MCF 10A (cell line): ENCODE data around the gene MMP21. TPM values are rescaled to one million over a fixed set of nuclear protein-coding genes. Genes with fewer than 3 reads are reported as not detected.

Source experiments
- BruUV-seq: library from RNA; stranded (reverse); fragments of 400-500 nt; replicated peaks from 2 replicates; lab custom pipeline; 2021; lab: Mats Ljungman, UMichigan
- CTCF ChIA-PET: fragments of 300-600 bp; sonication (Branson Sonifier 250); formaldehyde crosslinking; extraction: SDS; loops from one replicate; lab custom pipeline; 2021; ENCODE audit warnings: antibody characterized with exemption, inconsistent platforms; lab: Yijun Ruan, JAX
- POLR2A ChIA-PET: fragments of 300-600, 350-650 bp; sonication (Branson Sonifier 250); formaldehyde crosslinking; extraction: SDS; loops from one replicate; lab custom pipeline; 2020; ENCODE audit warnings: antibody characterized with exemption, inconsistent platforms; lab: Yijun Ruan, JAX
- DNase-seq: peaks from one replicate; pipeline ENCODE4 v3.0.0-alpha.2; 2018; ENCODE audit not compliant: unreplicated experiment
- H3K27ac Mint-ChIP-seq: one replicate; pipeline ENCODE4 v1.8.0; 2022; ENCODE audit warnings: mild to moderate bottlenecking, low read depth, mixed read lengths; ENCODE audit not compliant: unreplicated experiment
- H3K27me3 Mint-ChIP-seq: one replicate; pipeline ENCODE4 v1.8.0; 2022; ENCODE audit warnings: mixed read lengths; ENCODE audit not compliant: insufficient read depth, unreplicated experiment
- H3K36me3 Mint-ChIP-seq: one replicate; pipeline ENCODE4 v1.8.0; 2022; ENCODE audit warnings: mild to moderate bottlenecking, moderate library complexity, mixed read lengths; ENCODE audit not compliant: insufficient read depth, unreplicated experiment
- H3K4me1 Mint-ChIP-seq: one replicate; pipeline ENCODE4 v1.8.0; 2022; ENCODE audit warnings: mixed read lengths; ENCODE audit not compliant: insufficient read depth, unreplicated experiment
- H3K4me3 Mint-ChIP-seq: one replicate; pipeline ENCODE4 v1.8.0; 2022; ENCODE audit warnings: mild to moderate bottlenecking, moderate library complexity, mixed read lengths; ENCODE audit not compliant: unreplicated experiment
- H3K9me3 Mint-ChIP-seq: one replicate; pipeline ENCODE4 v1.8.0; 2022; ENCODE audit warnings: mixed read lengths; ENCODE audit not compliant: unreplicated experiment
- intact Hi-C: fragments of 100-400 bp; cut with micrococcal nuclease; formaldehyde crosslinking; loops from 2 replicates; pipeline ENCODE4 v1.14.1; 2022
- microRNA-seq: library from miRNA; unstranded; fragments of <30 nt; microRNA quantifications from one replicate; pipeline ENCODE4 v1.2.0, GENCODE V29; 2022
- total RNA-seq: library from RNA; stranded (reverse); gene quantifications from 2 replicates; pipeline ENCODE4 v1.2.3, GENCODE V29; 2022
- TF ChIP-seq, protein P1 (sequence below): fragments of 200-600 bp; IDR thresholded peaks from one replicate; pipeline ENCODE4 v1.8.0; 2022; ENCODE audit warnings: antibody characterized with exemption, mild to moderate bottlenecking; ENCODE audit not compliant: unreplicated experiment

MMP21 gene
- total RNA-seq, 1 experiment from 2014 or later, result not detected

DNA sequence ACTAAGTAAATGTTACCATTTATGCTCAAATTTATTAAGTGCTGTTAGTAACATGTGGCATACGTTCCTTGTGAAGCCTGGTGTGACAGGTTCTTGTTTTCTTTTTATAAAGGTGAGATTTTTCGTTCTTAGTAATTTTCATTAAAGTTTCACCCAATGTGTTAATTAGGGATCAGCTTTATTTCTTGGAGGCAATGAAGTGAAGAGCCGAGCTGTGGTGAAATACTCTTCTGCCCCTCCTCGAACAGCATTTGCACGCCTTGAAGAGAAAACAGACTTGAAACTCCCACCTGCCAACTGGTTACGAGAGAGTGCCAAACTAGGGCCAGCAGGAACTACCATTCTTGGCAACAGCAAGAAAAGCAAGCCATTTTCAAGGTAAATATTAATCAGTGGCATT, 54.6 kb downstream of the MMP21 start:
- TF ChIP-seq, protein P1, sequence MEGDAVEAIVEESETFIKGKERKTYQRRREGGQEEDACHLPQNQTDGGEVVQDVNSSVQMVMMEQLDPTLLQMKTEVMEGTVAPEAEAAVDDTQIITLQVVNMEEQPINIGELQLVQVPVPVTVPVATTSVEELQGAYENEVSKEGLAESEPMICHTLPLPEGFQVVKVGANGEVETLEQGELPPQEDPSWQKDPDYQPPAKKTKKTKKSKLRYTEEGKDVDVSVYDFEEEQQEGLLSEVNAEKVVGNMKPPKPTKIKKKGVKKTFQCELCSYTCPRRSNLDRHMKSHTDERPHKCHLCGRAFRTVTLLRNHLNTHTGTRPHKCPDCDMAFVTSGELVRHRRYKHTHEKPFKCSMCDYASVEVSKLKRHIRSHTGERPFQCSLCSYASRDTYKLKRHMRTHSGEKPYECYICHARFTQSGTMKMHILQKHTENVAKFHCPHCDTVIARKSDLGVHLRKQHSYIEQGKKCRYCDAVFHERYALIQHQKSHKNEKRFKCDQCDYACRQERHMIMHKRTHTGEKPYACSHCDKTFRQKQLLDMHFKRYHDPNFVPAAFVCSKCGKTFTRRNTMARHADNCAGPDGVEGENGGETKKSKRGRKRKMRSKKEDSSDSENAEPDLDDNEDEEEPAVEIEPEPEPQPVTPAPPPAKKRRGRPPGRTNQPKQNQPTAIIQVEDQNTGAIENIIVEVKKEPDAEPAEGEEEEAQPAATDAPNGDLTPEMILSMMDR, result no peak
- ChIA-PET CTCF (interaction anchor here (0.6 to 0.9 kb wide), 3 partner anchors 65 to 673 kb away, joined by 3 to 4 read pairs (median 3); no protein-coding TSS in a partner anchor), POLR2A (interaction anchor here (0.6 to 1.3 kb wide), 4 partner anchors 9 to 659 kb away, joined by 3 read pairs; no protein-coding TSS in a partner anchor)
- H3K27ac Mint-ChIP-seq, result no peak overlapping the region
- peak overlapping the region; percentile 86 for H3K4me3 Mint-ChIP-seq
- H3K36me3 Mint-ChIP-seq, result peaks cover 48% of the 10 kb centered on the region
- peaks cover 5% of the 10 kb centered on the region for H3K4me1 Mint-ChIP-seq
- no peaks in the 10 kb centered on the region for H3K27me3 Mint-ChIP-seq
- intact Hi-C loops, result no loop called here
- no peak for DNase-seq
- H3K9me3 Mint-ChIP-seq, result no peaks in the 10 kb centered on the region
- no TSS peak for BruUV-seq

DNA sequence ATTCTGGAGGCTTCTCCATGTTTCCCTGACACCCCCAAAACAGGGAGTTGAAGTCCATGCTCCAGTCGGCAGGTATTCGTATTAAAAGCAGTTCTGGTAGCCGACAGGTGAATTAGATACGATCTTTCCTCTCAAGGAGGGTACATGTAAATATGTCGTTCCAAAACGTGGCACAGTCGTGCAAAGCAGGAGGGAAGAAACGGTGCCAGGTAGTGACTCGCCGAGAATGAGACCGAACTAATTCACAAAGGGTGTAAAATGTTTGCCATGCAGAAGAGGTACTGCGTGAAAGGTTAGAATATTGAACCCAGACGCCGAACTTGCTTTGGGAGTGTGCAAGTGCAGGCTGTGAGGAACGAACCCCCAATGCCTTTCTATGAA, 55.6 kb downstream of the MMP21 start:
- intact Hi-C loops, result no loop called here
- H3K36me3 Mint-ChIP-seq, result peaks cover 39% of the 10 kb centered on the region
- H3K4me1 Mint-ChIP-seq, result peaks cover 5% of the 10 kb centered on the region
- no peaks in the 10 kb centered on the region for H3K9me3 Mint-ChIP-seq
- TF ChIP-seq, protein P1, result no peak
- POLR2A ChIA-PET, result interaction anchor here (0.9 to 1.0 kb wide), 4 partner anchors 12 to 489 kb away, joined by 3 to 8 read pairs (median 3); partner anchors contain the start of genes BCCIP and UROS
- H3K4me3 Mint-ChIP-seq, result peak overlapping the region; percentile 86
- H3K27me3 Mint-ChIP-seq, result no peaks in the 10 kb centered on the region
- DNase-seq, result no peak
- H3K27ac Mint-ChIP-seq, result peak overlapping the region; percentile 85
- BruUV-seq, result TSS peak; percentile 50
- CTCF ChIA-PET, result interaction anchor here (0.9 kb wide), 2 partner anchors 20 to 672 kb away, joined by 3 to 4 read pairs; no protein-coding TSS in a partner anchor

DNA sequence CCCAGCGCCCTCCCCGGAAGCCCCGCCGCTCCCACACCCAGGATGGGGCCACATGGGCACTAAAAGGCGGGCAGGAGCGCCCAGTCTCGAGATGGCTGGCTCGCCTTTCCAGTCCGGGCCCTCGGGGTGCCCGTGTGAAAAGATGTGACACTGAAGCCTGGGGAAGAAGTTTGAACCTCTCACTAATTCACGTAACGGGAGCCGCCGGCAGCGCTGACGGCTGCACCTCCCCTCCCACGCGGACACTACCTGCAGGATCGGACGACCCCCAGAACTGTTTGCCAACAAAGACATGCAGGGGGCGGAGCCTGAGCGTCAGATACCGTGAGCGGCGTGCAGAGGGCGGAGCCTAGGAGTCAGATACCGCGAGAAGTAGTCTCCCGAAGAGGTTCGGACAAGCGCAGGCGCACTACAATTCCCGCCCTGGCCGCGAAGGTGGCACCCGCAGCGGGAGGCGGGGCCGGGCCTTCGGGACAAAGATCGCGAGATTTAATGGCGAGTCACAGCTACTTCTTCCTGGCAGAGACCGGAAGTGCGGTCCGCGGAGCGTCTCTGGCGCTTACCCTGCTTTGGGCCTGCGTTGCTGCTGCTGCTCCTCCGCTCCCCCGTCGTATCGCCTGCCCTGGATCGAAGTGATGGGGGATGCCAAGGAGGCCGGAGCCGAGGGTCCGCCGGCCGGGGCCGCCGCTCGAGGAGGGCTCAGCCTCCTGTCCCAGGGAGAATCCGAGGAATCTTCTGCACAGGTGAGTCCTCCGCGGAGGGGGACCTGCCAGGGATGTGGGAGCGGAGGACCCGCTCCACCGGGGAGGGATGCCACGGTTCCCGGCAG, 56.2 kb downstream of the MMP21 start, which contains the start of gene EDRF1:
Gene EDRF1 (plus strand): TSS at position 537 of the 829 bp plus-strand sequence. CDS start 99 bp downstream, at position 636.
- CTCF ChIA-PET, result interaction anchor here (0.9 kb wide), 1 partner anchor 19 kb away, joined by 4 read pairs; no protein-coding TSS in a partner anchor
- POLR2A ChIA-PET, result interaction anchor here (0.6 to 1.0 kb wide), 10 partner anchors 11 to 1577 kb away, joined by 3 to 8 read pairs (median 3); partner anchors contain the start of genes ABRAXAS2, BCCIP and UROS
- Mint-ChIP-seq H3K4me1 (peaks cover 5% of the 10 kb centered on the region), H3K27ac (peak within 1 kb of the TSS; percentile 85), H3K9me3 (no peaks in the 10 kb centered on the region), H3K36me3 (peaks cover 32% of the 10 kb centered on the region), H3K27me3 (no peaks in the 10 kb centered on the region), H3K4me3 (peak within 1 kb of the TSS; percentile 86)
- BruUV-seq, result no TSS peak
- TF ChIP-seq, protein P1, result no peak
- peak; percentile 98 for DNase-seq
- intact Hi-C loops, result no loop called here

Small RNA genes lying within 50 kb of the gene (microRNA-seq; reads per million reads assigned to microRNA genes)
- gene MIR4484, result 2.1 reads per million, percentile 15 among the genes with 10 or more reads in this experiment

Other genes with a start within 250 kb of the MMP21 start
- gene TEX36, start 92.7 kb downstream of the MMP21 start, total RNA-seq, result not detected in 2 replicates
- gene EDRF1, start 56.1 kb downstream of the MMP21 start, total RNA-seq, result 24.1 and 28.2 TPM in 2 replicates
- 55.0 and 64.4 TPM in 2 replicates for gene UROS, start 47.4 kb upstream of the MMP21 start, total RNA-seq
- 70.8 and 88.2 TPM in 2 replicates for gene BCCIP, start 47.7 kb upstream of the MMP21 start, total RNA-seq
- 36.5 and 45.6 TPM in 2 replicates for gene DHX32, start 105.5 kb upstream of the MMP21 start, total RNA-seq
- 1.8 and 2.5 TPM in 2 replicates for gene FANK1, start 120.7 kb upstream of the MMP21 start, total RNA-seq